Mesendoderm (in vitro differentiated cells): ENCODE measurements around the gene ATG101.

Experiments
- DNase-seq: peaks from one replicate; pipeline ENCODE4 v3.0.0; 2013
- H2AK5ac ChIP-seq: 2 replicates; pipeline ENCODE4 v1.6.1; 2013; ENCODE audit warnings: low read length, inconsistent platforms
- H2BK120ac ChIP-seq: 2 replicates; pipeline ENCODE4 v1.6.1; 2013; ENCODE audit warnings: low read depth, mild to moderate bottlenecking, low read length, moderate library complexity, mixed read lengths
- H2BK15ac ChIP-seq: replicated peaks from 2 replicates; pipeline ENCODE4 v1.6.1; 2013; ENCODE audit warnings: low read depth, mild to moderate bottlenecking, moderate library complexity
- H2BK5ac ChIP-seq: 2 replicates; pipeline ENCODE4 v1.6.1; 2013; ENCODE audit warnings: low read length, inconsistent platforms
- H3K18ac ChIP-seq: 2 replicates; pipeline ENCODE4 v1.6.1; 2013; ENCODE audit warnings: mild to moderate bottlenecking, low read length, mixed read lengths
- H3K23ac ChIP-seq: one replicate; pipeline ENCODE4 v1.6.1; 2013; ENCODE audit warnings: low read length
- H3K27ac ChIP-seq: 2 replicates; pipeline ENCODE4 v1.5.1; 2013; ENCODE audit warnings: low read depth, mild to moderate bottlenecking, inconsistent platforms, low read length, moderate library complexity
- H3K27me3 ChIP-seq: 2 replicates; pipeline ENCODE4 v1.6.1; 2013; ENCODE audit warnings: low read length, control low read depth, mild to moderate bottlenecking, inconsistent platforms; ENCODE audit not compliant: insufficient read depth, poor library complexity
- H3K36me3 ChIP-seq: 2 replicates; pipeline ENCODE4 v1.6.1; 2013; ENCODE audit warnings: low read length, inconsistent platforms; ENCODE audit not compliant: control insufficient read depth, insufficient read depth
- H3K4ac ChIP-seq: one replicate; pipeline ENCODE4 v1.6.1; 2013; ENCODE audit warnings: low read depth, mild to moderate bottlenecking, low read length, moderate library complexity
- H3K4me1 ChIP-seq: 2 replicates; pipeline ENCODE4 v1.6.1; 2013; ENCODE audit warnings: low read depth, low read length, inconsistent platforms; ENCODE audit not compliant: control insufficient read depth
- H3K4me2 ChIP-seq: 2 replicates; pipeline ENCODE4 v1.6.1; 2013; ENCODE audit warnings: low read length
- H3K4me3 ChIP-seq: 2 replicates; pipeline ENCODE4 v1.5.1; 2013; ENCODE audit warnings: mild to moderate bottlenecking, low read length
- H3K56ac ChIP-seq: one replicate; pipeline ENCODE4 v1.6.1; 2013; ENCODE audit warnings: low read length
- H3K79me1 ChIP-seq: 2 replicates; pipeline ENCODE4 v1.6.1; 2013; ENCODE audit warnings: low read length, inconsistent platforms
- H3K79me2 ChIP-seq: 2 replicates; pipeline ENCODE4 v1.6.1; 2013; ENCODE audit warnings: mild to moderate bottlenecking, low read length; ENCODE audit not compliant: control insufficient read depth, insufficient read depth
- H3K9ac ChIP-seq: 2 replicates; pipeline ENCODE4 v1.6.1; 2013; ENCODE audit warnings: low read length, inconsistent platforms
- H4K5ac ChIP-seq: one replicate; pipeline ENCODE4 v1.6.1; 2013; ENCODE audit warnings: low read length
- H4K8ac ChIP-seq: one replicate; pipeline ENCODE4 v1.6.1; 2013; ENCODE audit warnings: low read depth, mild to moderate bottlenecking, control low read depth, low read length, moderate library complexity
- WGBS: extraction: QIAGEN DNeasy Blood & Tissue Kit; methylation state at CpG from one replicate; pipeline ENCODE4 v1.1.7; 2013; ENCODE audit warnings: low lambda C conversion rate, missing lambda C conversion rate; ENCODE audit not compliant: insufficient coverage; ENCODE audit errors: extremely low coverage; 5-methylcytosine and 5-hydroxymethylcytosine counted together

The ATG101 gene

DNA sequence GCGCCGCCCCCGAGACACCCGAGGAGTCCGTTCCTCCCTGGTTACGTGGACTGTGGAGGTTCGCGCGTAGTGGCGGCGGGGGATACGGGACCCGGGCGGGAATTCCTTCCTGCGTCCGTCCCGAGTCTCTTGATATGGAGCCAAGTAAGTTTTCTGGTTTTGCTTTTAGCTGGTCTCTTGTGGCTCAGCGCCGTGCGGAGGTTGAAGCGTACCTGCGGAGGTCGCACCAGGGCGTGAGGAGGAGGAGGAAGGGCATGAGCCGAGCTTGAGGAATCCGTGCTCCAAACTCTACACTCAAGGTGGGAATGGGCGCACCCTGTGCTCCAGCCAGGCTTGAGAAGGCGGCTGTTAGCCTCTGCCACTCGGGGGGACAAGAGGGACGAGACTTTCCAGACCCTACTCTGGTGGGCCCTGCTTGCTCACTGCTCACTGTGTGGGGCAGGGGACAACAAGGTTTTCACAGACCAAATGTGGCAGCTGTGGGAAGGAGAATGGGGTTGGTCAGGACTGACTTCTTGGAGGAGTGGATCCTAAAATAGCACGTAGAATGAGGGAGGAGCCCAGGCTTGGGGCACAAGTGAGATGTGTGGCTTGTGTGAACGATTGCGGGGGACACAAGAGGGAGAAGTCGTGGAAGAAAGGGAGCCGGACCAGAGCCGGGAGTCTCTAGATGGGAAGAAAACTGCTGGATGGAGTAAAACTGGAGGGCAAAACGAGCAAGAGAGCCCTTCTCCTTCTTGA lies 577 bp downstream of the ATG101 start:
- no peak overlapping the region for H4K5ac ChIP-seq
- no peaks in the 10 kb centered on the region for H3K27me3 ChIP-seq
- peak overlapping the region; percentile 97 for H3K9ac ChIP-seq
- no peak overlapping the region for H2BK120ac ChIP-seq
- H3K56ac ChIP-seq = peak overlapping the region; percentile 98
- WGBS = no CpG with 5 or more reads among the region's 37 CpGs
- H2AK5ac ChIP-seq = peak overlapping the region; percentile 62
- peak overlapping the region; percentile 95 for H3K23ac ChIP-seq
- no peak overlapping the region for H2BK15ac ChIP-seq
- H3K4me3 ChIP-seq = peak overlapping the region; percentile 96
- H3K4me1 ChIP-seq = peaks cover 6% of the 10 kb centered on the region
- H3K4ac ChIP-seq = no peak overlapping the region
- H3K18ac ChIP-seq = peak overlapping the region; percentile 3
- peaks cover 4% of the 10 kb centered on the region for H3K36me3 ChIP-seq
- peak; percentile 34 for DNase-seq
- peak overlapping the region; percentile 48 for H2BK5ac ChIP-seq
- no peak overlapping the region for H3K27ac ChIP-seq
- H3K79me2 ChIP-seq = peaks cover 36% of the 10 kb centered on the region
- peak overlapping the region; percentile 99 for H3K4me2 ChIP-seq
- H4K8ac ChIP-seq = no peak overlapping the region
- peaks cover 27% of the 10 kb centered on the region for H3K79me1 ChIP-seq

DNA sequence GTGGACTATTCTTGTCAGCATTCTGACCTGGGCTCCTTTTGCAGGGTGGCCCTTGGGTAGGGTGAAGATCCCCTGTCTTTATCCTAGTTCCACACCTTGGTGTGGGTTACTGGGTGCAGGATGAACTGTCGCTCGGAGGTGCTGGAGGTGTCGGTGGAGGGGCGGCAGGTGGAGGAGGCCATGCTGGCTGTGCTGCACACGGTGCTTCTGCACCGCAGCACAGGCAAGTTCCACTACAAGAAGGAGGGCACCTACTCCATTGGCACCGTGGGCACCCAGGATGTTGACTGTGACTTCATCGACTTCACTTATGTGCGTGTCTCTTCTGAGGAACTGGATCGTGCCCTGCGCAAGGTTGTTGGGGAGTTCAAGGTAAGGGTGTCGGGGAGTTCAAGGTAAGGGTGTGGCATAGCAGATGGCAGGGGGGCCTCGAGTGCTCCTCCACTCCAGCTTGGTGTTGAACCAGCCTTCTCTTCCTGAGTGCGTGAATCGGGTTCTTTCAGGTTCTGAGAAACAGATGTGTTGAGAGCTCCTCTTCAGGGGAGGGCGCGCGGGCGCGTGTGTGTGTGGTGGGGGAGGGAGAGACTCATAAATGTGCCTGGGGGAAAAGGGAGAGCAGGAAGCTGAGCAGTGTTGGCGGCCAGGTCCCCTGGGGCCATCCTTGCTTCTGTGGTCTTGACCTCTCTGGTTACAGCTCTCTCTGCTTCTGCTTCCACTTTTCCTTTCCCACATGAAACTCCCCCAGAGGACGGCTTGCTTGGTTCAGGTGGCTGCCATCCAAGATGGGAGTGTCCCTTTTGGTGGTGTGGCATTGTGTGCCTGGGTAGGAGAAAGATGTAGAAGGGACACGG lies 4.0 kb downstream of the ATG101 start:
- no peak overlapping the region for H3K27ac ChIP-seq
- no peaks in the 10 kb centered on the region for H3K27me3 ChIP-seq
- H3K18ac ChIP-seq = no peak overlapping the region
- H3K4me3 ChIP-seq = no peak overlapping the region
- H3K4me2 ChIP-seq = no peak overlapping the region
- H2BK120ac ChIP-seq = no peak overlapping the region
- peaks cover 6% of the 10 kb centered on the region for H3K4me1 ChIP-seq
- H2BK15ac ChIP-seq = no peak overlapping the region
- H3K79me2 ChIP-seq = peaks cover 36% of the 10 kb centered on the region
- no peak overlapping the region for H3K4ac ChIP-seq
- no CpG with 5 or more reads among the region's 23 CpGs for WGBS
- DNase-seq = no peak
- no peak overlapping the region for H2BK5ac ChIP-seq
- peaks cover 14% of the 10 kb centered on the region for H3K36me3 ChIP-seq
- no peak overlapping the region for H3K23ac ChIP-seq
- peaks cover 32% of the 10 kb centered on the region for H3K79me1 ChIP-seq
- H2AK5ac ChIP-seq = no peak overlapping the region
- no peak overlapping the region for H4K8ac ChIP-seq
- H4K5ac ChIP-seq = no peak overlapping the region
- no peak overlapping the region for H3K9ac ChIP-seq
- H3K56ac ChIP-seq = no peak overlapping the region

DNA sequence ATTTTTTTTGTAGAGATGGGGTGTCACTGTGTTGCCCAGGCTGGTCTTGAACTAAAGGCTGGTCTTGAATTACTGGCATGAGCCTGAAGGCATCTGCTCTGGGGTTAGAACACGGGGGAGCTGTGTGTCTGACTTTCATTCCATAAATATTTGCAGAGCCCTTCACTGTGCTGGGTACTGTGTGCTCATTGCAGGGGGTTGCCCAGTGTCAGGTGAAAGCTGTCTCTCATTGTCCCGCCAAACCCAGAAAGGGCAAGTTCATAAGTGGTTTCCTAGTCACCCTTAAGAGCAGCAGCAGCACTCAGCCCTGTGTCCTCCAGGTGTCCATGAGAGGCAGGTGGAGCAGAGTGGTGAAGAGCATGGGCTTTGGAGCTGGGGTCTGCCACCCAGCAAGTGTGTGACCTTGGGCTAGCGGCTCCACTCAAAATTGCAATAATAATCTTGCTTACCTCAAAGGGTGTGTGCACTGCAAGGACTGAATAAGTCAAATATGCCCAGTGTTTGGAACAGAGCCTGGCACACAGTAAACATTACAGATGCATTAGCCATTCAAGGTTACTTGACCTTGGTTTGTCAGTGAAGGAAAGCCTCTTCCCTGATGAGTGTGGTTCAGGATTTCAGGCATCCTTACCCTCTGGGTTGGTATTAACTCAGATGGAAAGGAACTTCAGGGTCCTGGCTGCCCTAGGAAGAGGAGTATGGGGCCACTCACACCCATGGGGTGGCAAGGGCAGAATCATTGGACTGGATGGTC lies 5.4 kb downstream of the ATG101 start:
- no peak for DNase-seq
- Histone ChIP-seq H3K23ac (no peak overlapping the region), H2AK5ac (no peak overlapping the region), H3K4me3 (no peak overlapping the region), H3K4me2 (no peak overlapping the region), H3K79me2 (peaks cover 34% of the 10 kb centered on the region), H2BK120ac (no peak overlapping the region), H3K79me1 (peaks cover 31% of the 10 kb centered on the region), H3K18ac (no peak overlapping the region), H4K8ac (no peak overlapping the region), H3K4ac (no peak overlapping the region), H3K27ac (no peak overlapping the region), H4K5ac (no peak overlapping the region), H3K4me1 (peaks cover 6% of the 10 kb centered on the region), H3K56ac (no peak overlapping the region), H2BK15ac (no peak overlapping the region), H3K9ac (no peak overlapping the region), H3K27me3 (no peaks in the 10 kb centered on the region), H2BK5ac (no peak overlapping the region), H3K36me3 (peaks cover 16% of the 10 kb centered on the region)
- WGBS = no CpG with 5 or more reads among the region's 3 CpGs

DNA sequence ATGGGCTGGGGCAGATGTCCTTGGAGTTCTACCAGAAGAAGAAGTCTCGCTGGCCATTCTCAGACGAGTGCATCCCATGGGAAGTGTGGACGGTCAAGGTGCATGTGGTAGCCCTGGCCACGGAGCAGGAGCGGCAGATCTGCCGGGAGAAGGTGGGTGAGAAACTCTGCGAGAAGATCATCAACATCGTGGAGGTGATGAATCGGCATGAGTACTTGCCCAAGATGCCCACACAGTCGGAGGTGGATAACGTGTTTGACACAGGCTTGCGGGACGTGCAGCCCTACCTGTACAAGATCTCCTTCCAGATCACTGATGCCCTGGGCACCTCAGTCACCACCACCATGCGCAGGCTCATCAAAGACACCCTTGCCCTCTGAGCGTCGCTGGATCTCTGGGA lies 7.0 kb downstream of the ATG101 start:
- Histone ChIP-seq H2BK120ac (no peak overlapping the region), H3K23ac (no peak overlapping the region), H3K56ac (no peak overlapping the region), H3K4me3 (no peak overlapping the region), H3K9ac (no peak overlapping the region), H3K4me1 (no peaks in the 10 kb centered on the region), H3K27me3 (no peaks in the 10 kb centered on the region), H4K5ac (no peak overlapping the region), H3K27ac (no peak overlapping the region), H2BK15ac (no peak overlapping the region), H4K8ac (no peak overlapping the region), H3K36me3 (peaks cover 16% of the 10 kb centered on the region), H3K4ac (no peak overlapping the region), H3K79me1 (peaks cover 22% of the 10 kb centered on the region), H3K18ac (no peak overlapping the region), H3K79me2 (peaks cover 19% of the 10 kb centered on the region), H3K4me2 (no peak overlapping the region), H2AK5ac (no peak overlapping the region), H2BK5ac (no peak overlapping the region)
- no CpG with 5 or more reads among the region's 16 CpGs for WGBS
- DNase-seq = no peak

DNA sequence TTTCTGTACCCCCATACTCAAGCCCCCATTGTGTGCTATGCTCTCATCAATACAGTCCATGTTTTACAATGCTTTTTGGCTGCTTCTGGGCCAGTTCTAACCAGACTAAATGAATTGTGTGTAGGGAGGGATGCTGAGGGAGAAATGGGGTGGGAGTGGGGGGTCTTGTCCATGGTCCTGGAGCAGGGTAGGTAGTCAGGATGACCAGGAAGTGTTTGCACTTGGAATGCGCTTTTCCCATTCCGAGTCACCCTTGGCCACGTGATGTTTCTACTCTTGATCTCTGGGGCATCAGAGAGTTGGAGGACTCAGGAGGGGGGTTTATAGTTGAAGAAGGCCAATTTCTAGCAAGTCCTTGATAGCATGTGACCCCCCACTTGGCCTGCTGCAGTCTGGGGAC lies 8.5 kb downstream of the ATG101 start:
- Histone ChIP-seq H3K9ac (no peak overlapping the region), H3K79me2 (peaks cover 6% of the 10 kb centered on the region), H3K27me3 (no peaks in the 10 kb centered on the region), H3K4me2 (no peak overlapping the region), H3K4me3 (no peak overlapping the region), H3K4me1 (peaks cover 3% of the 10 kb centered on the region), H2BK120ac (no peak overlapping the region), H2AK5ac (no peak overlapping the region), H3K23ac (no peak overlapping the region), H3K4ac (no peak overlapping the region), H3K36me3 (peaks cover 15% of the 10 kb centered on the region), H3K18ac (no peak overlapping the region), H3K27ac (no peak overlapping the region), H2BK15ac (no peak overlapping the region), H4K5ac (no peak overlapping the region), H3K79me1 (peaks cover 17% of the 10 kb centered on the region), H4K8ac (no peak overlapping the region), H2BK5ac (no peak overlapping the region), H3K56ac (no peak overlapping the region)
- WGBS = no CpG with 5 or more reads among the region's 3 CpGs
- DNase-seq = no peak
